T1000 (cell line): ENCODE measurements around the gene GLIS1.

Source experiments
- DNase-seq: peaks from one replicate; lab custom pipeline; 2025; ENCODE audit warnings: mixed read lengths; lab: John Stamatoyannopoulos, UW

Gene GLIS1

GRCh38 chr1:53529555-53529954, 209.4 kb downstream of the GLIS1 start:
- DNase-seq, result no peak

GRCh38 chr1:53527368-53527767, 211.6 kb downstream of the GLIS1 start:
- no peak for DNase-seq

- no peak for DNase-seq
Measured at GRCh38 chr1:53526451-53527101, 212.4 kb downstream of the GLIS1 start.

DNA sequence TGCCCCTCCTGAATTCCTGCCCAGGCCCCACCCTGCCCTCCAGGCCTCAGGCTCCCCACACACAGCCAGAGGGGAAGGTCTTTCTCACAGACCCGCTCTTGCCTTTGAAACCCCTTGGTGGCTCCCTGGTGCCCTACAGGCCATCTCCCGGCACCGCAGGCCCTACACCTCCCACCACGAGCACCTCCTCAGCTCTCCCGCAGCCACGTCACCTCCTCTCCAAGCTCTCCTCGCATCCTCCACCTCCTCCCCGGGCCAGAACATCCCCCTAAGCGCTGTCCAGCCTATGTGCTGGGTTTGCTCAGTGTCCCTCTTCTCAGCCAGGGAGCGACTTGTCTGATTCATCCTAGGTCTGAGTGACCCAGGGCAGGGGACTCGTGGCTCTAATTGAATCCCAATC, 213.4 kb downstream of the GLIS1 start:
- DNase-seq, result no peak

DNA sequence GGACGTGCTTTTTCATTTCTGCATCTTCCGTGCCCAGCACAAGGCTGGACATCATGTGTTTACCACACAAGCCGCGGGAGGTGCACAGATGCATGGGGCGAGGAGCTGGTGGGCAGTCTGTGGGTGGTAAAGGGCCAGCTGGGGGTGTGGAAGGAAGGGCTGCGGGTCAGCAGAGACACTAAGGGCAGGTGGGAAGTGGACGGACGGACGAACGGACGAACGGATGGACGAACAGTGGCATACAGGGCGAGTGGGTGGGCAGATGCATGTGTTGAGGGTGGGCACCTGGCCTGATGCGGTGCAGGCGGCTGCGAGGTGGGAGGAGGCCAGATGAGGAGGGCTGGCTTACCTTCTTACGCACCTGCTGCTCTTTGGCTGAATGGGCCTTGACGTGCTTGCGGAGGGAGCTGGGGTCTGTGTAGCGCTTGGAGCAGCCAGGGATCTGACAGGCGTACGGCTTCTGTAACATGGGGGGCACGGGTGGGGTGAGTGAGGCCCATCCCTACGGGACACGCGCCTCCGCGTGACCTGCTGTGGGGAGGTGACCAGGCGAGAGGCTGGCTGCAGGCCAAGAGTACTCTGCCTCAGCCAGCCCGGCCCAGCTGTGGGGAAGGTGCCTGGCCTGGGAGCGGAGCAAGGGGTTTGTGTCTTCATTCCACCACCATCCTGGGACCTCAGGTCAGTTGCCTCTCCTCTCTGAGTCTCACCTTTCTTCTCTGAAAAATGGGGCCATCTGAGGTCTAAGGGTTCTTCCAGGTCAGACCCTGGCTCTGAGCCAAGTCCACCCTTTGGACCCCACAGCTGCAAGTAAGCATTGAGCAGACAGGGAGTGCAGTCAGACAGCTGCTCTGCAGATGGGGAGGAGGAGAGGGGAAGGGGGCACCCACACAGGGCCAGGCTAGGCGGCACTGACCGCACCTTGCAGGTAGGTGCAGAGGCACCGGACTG, 214.3 kb downstream of the GLIS1 start:
- no peak for DNase-seq

GRCh38 chr1:53521924-53522552, 216.9 kb downstream of the GLIS1 start:
- no peak for DNase-seq

- no peak for DNase-seq
Measured at GRCh38 chr1:53520481-53520880, 218.5 kb downstream of the GLIS1 start.

DNA sequence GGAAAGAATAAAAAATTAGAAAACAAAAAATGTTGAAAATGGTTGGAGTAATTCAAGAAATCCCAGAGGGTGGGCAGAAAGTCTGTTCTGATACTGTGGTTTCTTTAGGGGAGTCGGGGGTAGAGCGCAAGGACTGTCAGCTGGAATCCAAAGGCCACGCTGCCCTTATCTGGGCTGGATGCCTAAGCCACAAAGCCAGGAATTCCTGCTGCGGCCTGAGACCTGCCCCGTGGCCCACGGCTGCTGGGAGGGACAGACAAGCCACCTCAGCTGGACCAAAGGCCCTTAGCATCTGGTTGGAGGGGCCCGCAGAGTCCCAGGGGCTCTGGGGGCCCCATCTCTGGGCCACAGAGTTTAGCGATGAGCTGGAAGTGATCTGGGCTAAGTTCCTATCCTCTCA, 219.5 kb downstream of the GLIS1 start:
- DNase-seq, result no peak

- no peak for DNase-seq
Measured at GRCh38 chr1:53518775-53519174, 220.2 kb downstream of the GLIS1 start.

GRCh38 chr1:53517821-53518352, 221.1 kb downstream of the GLIS1 start:
- no peak for DNase-seq

GRCh38 chr1:53517109-53517508, 221.9 kb downstream of the GLIS1 start:
- DNase-seq, result no peak

- no peak for DNase-seq
Measured at GRCh38 chr1:53516181-53516580, 222.8 kb downstream of the GLIS1 start.

- no peak for DNase-seq
Measured at GRCh38 chr1:53514436-53514835, 224.5 kb downstream of the GLIS1 start.

DNA sequence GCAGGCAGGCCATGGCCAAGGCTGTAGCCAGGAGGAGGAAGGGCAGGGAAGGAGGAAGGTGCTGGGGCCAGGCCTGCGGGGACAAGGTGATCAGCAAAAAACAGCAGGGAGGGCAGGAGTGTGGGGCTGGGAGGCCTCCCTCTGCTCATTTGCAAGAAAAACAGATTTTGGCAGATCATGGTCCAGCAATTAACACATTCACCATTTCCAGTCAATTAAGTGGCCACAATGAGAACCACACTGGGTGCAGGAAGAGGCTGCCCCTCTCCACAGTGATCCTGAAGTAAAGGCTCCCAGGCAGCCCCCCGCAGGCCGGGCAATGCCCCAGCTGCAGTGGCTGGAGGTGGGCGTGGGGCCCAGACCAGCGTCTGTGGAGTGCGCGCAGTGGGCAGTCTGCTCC, 225.1 kb downstream of the GLIS1 start:
- DNase-seq, result no peak

DNA sequence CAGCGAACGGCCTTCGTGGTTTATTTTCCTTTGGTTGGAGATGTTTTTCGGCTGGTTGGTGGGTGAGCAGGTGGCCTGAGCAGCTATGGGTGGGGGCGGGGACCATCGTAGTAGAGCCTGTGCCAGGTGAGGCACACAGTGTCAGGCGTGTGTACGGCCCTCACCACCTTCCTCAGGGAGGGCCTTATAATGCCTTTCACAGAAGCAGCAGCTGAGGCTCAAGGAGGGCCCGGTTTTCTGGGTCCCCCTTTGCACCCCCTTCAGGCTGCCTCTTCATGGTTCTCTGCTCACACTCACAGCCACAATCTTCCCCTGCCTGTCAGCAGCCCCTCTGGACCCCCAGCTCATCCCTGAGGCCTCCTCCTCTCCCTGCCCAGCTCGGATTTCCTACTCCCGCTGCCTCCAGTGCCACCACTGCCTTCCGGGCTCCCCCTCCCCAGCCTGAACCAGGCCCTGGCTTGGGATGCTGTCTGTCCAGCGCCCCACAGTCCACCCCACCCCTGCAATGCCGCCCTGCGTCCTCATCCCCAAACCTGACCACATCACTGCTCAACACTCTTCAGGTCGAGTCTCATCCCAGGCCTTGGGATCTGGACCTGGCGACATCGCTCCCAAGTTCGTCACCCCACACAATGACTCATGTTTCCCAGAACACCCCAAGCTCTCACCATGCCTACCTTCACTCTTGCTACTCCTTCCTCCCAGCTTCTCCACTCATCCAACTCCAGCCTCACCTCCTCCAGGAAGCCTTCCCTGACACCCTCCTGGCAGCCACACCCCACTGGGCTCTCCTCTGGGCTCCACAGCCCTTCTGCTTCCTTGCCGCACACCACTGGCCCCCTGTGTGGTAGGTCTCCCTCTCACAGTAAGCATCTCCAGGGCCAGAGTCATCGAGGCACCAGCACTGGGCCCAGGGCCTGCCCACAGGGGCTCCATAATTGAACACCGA, 225.9 kb downstream of the GLIS1 start:
- no peak for DNase-seq

DNA sequence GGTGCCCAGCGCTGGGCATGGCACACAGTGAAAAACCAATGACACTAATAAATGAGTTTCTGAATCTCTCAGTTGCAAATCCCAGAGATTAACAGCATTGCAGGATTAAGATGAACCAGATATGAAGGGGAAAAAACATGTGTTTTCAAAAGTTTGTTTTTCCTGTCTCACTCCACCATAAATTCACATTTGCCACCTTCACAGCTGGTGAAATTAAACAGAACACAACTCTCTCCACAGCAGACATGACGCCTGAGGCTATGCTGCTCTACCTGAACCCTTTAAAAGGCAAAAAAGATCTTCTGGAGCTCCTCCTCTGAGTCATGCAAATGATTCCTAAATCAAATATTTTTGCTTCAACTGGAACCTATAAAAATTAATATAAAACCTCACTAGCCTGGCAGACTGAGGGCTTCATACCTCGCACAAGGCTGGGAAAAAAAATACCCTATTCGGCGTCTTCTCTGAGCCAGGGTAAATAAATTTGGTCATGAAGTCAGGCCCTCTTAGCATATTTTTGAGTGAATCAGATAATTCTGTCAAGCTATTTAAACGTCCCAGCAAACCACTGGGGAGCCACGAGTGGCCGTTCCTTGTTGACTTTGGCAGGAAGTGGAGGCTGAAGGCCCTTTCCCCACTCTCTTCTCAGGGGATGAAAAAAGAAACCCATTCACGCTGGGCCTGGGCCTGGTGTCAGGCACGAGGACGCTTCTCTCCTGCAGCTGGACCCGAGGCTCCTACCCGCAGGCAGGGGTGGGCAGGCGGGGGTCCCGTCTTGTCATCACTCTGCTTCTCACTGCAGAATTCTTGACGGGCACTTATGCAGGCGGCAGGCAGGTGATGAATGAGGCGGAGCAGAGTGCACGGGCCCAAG, 226.8 kb downstream of the GLIS1 start:
- DNase-seq, result no peak

- DNase-seq, result no peak
Measured at GRCh38 chr1:53511323-53511932, 227.5 kb downstream of the GLIS1 start.

DNA sequence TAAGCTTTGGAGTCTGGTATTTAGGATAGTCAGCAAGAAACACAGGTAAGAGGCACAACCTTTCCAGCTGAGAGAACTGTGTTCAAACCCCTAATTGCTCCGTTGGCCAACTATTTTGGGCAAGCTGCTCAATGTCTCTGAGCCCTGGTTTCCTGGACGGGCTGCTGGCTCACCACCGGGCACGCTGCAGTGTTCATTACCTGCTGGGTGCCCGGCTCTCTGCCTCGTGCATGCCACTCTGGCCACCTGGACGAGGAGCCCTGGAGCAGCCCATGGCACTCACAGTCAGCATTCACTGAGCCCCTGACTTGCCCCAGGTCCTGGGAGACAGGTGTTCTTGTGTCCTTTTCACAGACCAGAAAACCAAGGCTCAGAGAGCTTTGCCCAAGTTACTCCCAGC, 228.7 kb downstream of the GLIS1 start:
- DNase-seq, result no peak

- DNase-seq, result no peak
Measured at GRCh38 chr1:53509775-53510174, 229.2 kb downstream of the GLIS1 start.
